ENCODE measurements around the gene DENND6B.
"Not testable (repeated sequence)": the region's sequence is repeated elsewhere in the genome, so short reads cannot be mapped to it uniquely, and the experiment has no call there.

DENND6B gene

DNA sequence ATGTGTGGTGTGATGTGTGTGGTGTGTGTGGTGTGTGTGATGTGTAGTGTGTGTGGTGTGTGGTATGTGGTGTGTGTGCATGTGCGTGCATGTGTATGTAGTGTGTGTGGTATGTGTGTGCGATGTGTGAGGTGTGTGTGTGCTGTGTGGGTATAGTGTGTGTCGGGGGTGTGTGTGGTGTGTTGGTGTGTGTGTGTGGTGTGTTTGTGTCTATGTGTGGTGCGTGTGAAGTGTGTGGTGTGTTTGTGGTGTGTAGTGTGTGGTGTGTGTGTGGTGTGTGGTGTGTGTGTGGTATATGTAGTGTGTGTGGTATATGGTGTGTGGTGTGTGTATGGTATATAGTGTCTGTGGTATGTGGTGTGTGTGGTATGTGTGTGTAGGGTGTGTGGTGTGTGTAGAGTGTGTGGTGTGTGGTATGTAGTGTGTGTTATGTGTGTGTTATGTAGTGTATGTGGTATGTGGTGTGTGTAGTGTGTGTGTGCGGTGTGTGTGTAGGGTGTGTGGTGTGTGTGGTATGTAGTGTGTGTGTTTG, 11.3 kb upstream of the DENND6B start:
- FAIRE-seq, result no peak

DNA sequence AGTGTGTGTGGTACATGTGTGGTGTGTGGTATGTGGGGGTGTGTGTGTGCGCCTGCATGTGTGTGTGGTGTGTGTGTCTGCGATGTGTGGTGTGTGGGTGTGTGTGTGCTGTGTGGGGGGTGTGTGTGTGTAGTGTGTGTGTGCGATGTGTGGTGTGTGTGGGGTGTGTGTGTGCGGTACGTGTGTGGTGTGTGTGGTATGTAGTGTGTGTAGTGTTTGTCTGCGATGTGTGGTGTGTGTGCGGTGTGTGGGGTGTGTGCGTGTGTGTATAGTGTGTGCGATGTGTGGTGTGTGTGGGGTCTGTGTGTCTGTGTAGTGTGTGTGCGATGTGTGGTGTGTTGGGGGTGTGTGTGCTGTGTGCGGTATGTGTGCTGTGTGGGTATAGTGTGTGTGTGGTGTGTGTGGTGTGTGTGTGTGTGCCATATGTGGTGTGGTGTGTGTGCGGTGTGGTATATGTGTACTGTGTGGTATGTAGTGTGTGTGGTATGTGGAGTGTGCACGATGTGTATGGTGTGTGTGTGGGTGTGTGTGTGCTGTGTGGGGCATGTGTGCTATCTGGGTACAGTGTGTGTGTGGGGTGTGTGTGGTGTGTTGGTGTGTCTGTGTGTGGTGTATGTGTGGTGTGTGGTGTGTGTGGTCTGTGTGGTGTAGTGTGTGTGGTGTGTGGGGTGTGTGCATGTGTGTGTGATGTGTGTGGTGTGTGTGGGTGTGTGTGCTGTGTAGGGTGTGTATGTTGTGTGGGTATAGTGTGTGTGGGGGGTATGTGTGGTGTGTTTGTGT, 10.6 kb upstream of the DENND6B start:
- no peak for FAIRE-seq

DNA sequence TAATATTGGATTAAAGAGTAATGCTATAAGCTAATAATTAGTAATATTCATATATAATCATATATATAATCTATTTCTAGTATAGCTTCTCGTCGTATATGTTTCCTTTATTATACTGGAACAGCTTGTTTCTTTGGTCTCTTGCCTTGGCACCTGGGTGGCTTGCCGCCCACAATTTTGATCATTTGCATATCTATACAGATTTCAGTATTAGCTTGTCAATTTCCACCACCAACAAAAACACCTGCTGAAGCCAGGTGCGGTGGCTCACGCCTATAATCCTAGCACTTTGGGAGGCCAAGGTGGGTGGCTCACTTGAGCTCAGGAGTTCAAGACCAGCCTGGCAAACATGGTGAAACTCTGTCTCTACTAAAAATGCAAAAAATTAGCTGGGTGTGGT, 7.6 kb upstream of the DENND6B start:
- not testable (repeated sequence) for FAIRE-seq

DNA sequence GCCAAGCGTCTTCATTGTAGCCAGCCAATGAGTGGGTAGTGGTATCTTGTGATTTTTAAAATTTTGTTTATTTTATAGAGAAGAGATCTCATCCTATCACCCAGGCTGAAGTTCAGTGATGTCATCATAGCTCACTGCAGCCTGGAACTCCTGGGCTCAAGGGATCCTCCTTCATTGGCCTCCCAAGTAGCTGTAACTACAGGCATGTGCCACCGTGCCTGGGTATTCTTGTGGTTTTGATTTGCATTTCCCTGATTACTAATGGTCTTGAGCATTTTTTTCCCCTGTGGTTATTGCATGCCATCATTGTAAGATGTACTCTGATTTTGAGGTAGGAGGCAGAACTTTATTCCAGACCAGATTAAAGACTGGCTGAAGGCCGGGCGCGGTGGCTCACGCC, 2.4 kb upstream of the DENND6B start:
- FAIRE-seq, result no peak

- no peak for FAIRE-seq
These were observed 853 bp upstream of the DENND6B start for GRCh38 chr22:50327711-50328019.

- no peak for FAIRE-seq
These were observed 422 bp downstream of the DENND6B start for GRCh38 chr22:50326225-50326955.

- no peak for FAIRE-seq
These were observed 1.2 kb downstream of the DENND6B start for GRCh38 chr22:50325444-50326224.

DNA sequence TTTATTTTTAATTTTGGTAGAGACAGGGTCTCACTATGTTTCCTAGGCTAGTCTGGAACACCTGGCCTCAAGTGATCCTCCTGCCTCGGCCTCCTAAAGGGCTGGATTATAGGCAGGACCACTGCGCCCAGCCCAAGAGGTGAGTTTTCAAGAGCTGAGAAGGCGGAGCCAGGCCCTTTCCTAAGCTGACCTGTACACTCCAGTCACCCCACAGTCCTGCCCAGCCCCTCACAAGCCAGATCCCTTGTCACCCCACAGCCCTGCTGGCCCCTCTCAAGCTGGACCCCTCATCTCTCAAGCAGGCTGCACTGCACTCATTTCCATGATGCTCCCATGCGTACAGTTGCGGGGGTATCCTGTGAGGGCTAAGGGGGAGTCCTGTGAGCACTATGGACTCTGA, 2.9 kb downstream of the DENND6B start:
- FAIRE-seq, result no peak

- FAIRE-seq, result not testable (repeated sequence)
These were observed 4.3 kb downstream of the DENND6B start for GRCh38 chr22:50322382-50323104.

DNA sequence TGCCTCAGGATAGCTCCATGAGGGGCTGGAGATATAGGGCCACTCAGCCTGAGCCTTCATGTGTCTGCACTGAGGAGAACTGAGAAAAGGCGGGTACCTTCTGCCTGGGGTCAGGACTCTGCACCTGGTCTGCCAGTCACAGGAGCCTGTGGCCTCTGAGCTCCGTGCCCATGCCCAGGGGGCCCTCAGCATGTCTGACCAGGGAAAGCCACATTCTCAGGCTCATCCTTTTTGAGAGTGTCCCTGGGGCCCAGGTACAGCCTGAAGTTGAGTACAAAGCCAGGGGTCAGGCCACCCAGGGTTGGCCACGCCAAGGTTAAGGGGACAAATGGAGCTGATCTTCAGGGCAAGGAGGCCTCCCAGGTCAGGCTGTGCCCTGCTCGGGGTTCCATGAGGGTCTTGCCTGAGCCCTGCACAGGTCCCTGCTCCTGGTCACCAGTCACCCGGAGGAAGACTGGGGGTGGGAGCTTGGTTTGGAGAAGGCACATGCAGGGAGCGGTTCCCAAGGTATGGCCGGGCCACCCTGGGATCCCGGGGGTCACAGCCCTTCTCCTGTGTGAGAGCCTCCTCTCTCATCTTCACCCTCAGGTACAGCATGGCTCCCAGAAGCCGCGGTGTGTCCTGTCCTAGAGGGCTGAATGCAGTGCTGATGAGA, 6.0 kb downstream of the DENND6B start:
- FAIRE-seq, result no peak

DNA sequence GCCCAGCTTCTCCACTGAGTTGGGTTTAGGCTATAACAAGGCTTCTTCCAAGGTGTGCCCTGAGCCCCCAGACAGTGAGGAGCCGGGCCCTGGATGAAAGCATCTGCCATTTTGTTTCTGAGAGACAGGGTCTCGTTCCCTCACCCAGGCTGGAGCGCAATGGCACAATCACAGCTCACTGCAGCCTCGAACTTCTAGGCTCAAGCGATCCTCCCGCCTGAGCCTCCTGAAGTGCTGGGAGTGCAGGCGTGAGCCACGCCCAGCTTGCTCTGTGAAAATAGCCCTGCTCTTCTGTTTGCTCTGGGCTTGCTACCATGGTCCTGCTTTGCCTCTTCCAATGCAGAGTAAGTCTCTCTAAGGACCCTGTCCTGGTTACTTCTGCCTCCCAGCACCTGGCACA, 6.7 kb downstream of the DENND6B start:
- no peak for FAIRE-seq

DNA sequence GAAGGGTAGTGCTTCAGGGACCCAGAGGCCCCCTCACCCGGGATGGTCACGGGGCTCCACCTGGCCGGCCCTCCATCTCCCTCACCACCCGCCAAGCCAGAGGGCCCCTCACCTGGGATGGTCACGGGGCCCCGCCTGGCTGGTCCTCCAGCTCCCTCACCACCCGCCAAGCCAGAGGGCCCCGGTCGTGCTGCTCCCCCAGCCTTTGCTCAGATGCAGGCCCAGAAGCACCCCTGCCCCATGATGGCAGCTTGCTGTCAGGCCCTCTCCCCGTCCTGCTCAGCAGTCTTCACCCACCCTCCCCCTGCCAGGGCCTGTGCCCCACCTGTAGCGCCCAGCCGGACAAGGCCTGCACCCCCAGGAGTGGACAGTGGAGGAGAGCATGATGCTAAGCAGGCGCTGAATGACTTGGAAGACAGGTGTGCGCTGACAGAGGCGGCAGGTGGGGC, 7.3 kb downstream of the DENND6B start:
- FAIRE-seq, result no peak

GRCh38 chr22:50318698-50319411, 8.0 kb downstream of the DENND6B start:
- no peak for FAIRE-seq

DNA sequence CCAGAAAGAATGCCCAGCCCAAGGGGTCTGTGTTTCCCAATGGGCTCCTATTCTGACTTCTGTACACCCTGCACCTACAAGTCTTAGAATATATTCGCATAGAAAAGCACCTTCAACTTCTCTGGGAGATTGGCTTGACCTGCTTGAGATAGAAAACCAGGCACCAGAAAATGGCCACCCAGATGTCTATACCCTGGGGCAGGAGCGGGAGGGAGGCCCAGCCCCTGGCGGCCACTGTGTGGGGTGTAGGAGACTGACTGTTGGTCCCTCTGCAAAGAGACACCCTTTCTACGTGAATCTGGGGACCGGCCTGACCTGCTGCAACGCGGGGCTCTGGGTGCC, 8.5 kb downstream of the DENND6B start:
- FAIRE-seq, result no peak

DNA sequence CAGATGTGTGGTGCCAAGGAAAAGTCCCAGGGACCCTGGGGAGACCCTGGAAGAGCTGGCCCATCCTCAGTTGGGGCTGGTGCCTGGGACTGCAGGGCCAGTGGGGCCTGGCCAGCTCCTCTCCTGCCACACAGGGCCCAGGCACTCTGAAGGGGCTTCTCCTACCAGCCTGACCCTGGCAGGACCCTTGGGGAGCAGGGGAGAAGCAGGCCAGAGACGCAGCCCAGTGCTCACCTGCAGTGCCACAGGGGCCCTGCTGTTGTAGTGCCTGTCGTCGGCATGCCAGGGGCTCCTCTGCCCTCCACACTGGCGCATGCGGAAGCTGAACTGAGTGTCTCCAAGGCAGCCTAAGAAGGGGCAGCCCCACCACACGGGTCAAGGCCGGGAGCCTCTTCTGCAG, 9.1 kb downstream of the DENND6B start:
- no peak for FAIRE-seq

DNA sequence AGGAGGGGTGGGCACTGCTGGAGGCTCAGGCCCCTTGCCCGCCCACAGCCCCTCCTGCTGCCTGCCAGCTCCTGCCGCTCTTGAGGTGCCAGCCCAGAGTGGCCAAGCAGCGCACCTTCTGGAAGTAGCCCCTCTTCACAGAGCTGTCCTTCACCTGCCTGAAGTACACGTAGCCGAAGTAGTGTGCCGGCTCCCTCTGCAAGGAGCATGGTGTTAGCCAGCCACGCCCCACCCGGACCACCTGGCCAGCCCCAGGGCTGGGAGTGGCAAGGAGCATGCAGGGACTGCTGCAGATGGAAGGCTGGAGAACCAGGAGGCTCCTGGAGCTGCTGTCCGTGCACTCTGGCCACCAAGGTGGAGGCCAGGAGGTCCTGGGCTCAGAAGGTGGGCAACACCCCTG, 9.6 kb downstream of the DENND6B start:
- FAIRE-seq, result no peak

GRCh38 chr22:50316114-50317065, 10.4 kb downstream of the DENND6B start:
- no peak for FAIRE-seq

- no peak for FAIRE-seq
These were observed 11.3 kb downstream of the DENND6B start for GRCh38 chr22:50315289-50316113.

GRCh38 chr22:50314455-50315288, 12.1 kb downstream of the DENND6B start:
- FAIRE-seq, result no peak
